Panc1 (cell line): ENCODE results near the gene TMEFF1. TPM values are rescaled to one million over a fixed set of nuclear protein-coding genes. Genes with fewer than 3 reads are reported as not detected.

Experiments
- ATAC-seq: fragments of 200-7000 bp; cut with Tn5 transposase; 2 replicates; pipeline ENCODE4 v1.9.1; 2020; ENCODE audit warnings: mild to moderate bottlenecking, moderate library complexity
- BruUV-seq: library from RNA; stranded (reverse); fragments of 400-500 nt; replicated peaks from 2 replicates; lab custom pipeline; 2021; lab: Mats Ljungman, UMichigan
- CTCF ChIA-PET: fragments of 300-600 bp; sonication (Branson Sonifier 250); formaldehyde crosslinking; loops from one replicate; lab custom pipeline; 2022; ENCODE audit warnings: antibody characterized with exemption; lab: Charles Lee
- POLR2A ChIA-PET: fragments of 300-600 bp; sonication (Branson Sonifier 250); formaldehyde crosslinking; loops from one replicate; lab custom pipeline; 2022; ENCODE audit warnings: antibody characterized with exemption; lab: Charles Lee
- DNase-seq: peaks from one replicate; pipeline ENCODE4 v3.0.0-alpha.2; 2010; ENCODE audit warnings: low read depth, low spot score
- H3K27ac ChIP-seq: 2 replicates; pipeline ENCODE4 v1.5.1; 2011; ENCODE audit warnings: mild to moderate bottlenecking, low read length, inconsistent platforms
- H3K27me3 ChIP-seq: fragments of 200-500 bp; sonication (Bioruptor generic); 2 replicates; pipeline ENCODE4 v1.6.0; 2014; ENCODE audit warnings: low read length, inconsistent platforms; ENCODE audit not compliant: control insufficient read depth, insufficient read depth
- H3K36me3 ChIP-seq: fragments of 200-500 bp; sonication (Bioruptor generic); 2 replicates; pipeline ENCODE4 v1.5.1; 2014; ENCODE audit warnings: inconsistent platforms, mild to moderate bottlenecking, low read length, moderate library complexity; ENCODE audit not compliant: control insufficient read depth, insufficient read depth
- H3K4me1 ChIP-seq: 2 replicates; pipeline ENCODE4 v1.5.1; 2011; ENCODE audit warnings: inconsistent platforms, mild to moderate bottlenecking, low read length, moderate library complexity; ENCODE audit not compliant: control insufficient read depth, insufficient read depth
- H3K4me3 ChIP-seq, 2 experiments: 2 replicates each; pipeline ENCODE4 v1.5.1; 2011 to 2012; ENCODE audit warnings: low read depth in 2 of 2, low read length in 2 of 2, mild to moderate bottlenecking in 2 of 2, inconsistent platforms in 1 of 2, moderate library complexity in 1 of 2
- H3K9me3 ChIP-seq: fragments of 200-500 bp; sonication (Bioruptor generic); 2 replicates; pipeline ENCODE4 v1.5.1; 2014; ENCODE audit warnings: low read depth, mild to moderate bottlenecking, inconsistent platforms, low read length, moderate library complexity; ENCODE audit not compliant: control insufficient read depth, insufficient read depth
- SIN3A ChIP-seq: IDR thresholded peaks from 2 replicates; pipeline ENCODE4 v1.6.1; 2012; ENCODE audit warnings: low read depth, mild to moderate bottlenecking, low read length, moderate library complexity, borderline replicate concordance; ENCODE audit not compliant: insufficient read depth
- TCF7L2 ChIP-seq: IDR thresholded peaks from 2 replicates; pipeline ENCODE4 v1.6.1; 2011; ENCODE audit warnings: mild to moderate bottlenecking, low read depth, low read length, inconsistent platforms
- in situ Hi-C: cut with HindIII; loops from 2 replicates; pipeline ENCODE4 v1.10.0; 2016; ENCODE audit warnings: low sequenced_read_pairs, low pct_unique_long_range_greater_than_20kb
- intact Hi-C: fragments of 100-400 bp; cut with micrococcal nuclease; formaldehyde crosslinking; loops from one replicate; pipeline ENCODE4 v1.10.0; 2022; ENCODE audit not compliant: unreplicated experiment
- total RNA-seq: library from RNA; stranded (reverse); gene quantifications from one replicate; pipeline ENCODE4 v1.2.1, GENCODE V29; 2021; ENCODE audit not compliant: unreplicated experiment
- TF ChIP-seq, protein P1 (sequence below): fragments of 450-650 bp; IDR thresholded peaks from 2 replicates; pipeline ENCODE4 v1.5.1; 2017; ENCODE audit warnings: mild to moderate bottlenecking

TMEFF1 gene
- total RNA-seq, 1 experiment from 2014 or later = 2.2 TPM

GRCh38 chr9:100432736-100433135 lies 40.2 kb upstream of the TMEFF1 start:
- Histone ChIP-seq H3K27ac (no peak overlapping the region), H3K9me3 (no peaks in the 10 kb centered on the region), H3K4me1 (peaks cover 12% of the 10 kb centered on the region), H3K27me3 (no peaks in the 10 kb centered on the region), H3K36me3 (no peaks in the 10 kb centered on the region), H3K4me3 (no peak overlapping the region)
- BruUV-seq = no TSS peak
- TF ChIP-seq TCF7L2 = no peak
- intact Hi-C loops = no loop called here
- ChIA-PET POLR2A (no interaction called here), CTCF (no interaction called here)
- no peak for DNase-seq
- in situ Hi-C loops = no loop called here
- ATAC-seq = no peak

GRCh38 chr9:100436571-100436970 lies 36.4 kb upstream of the TMEFF1 start:
- Histone ChIP-seq H3K27me3 (no peaks in the 10 kb centered on the region), H3K36me3 (no peaks in the 10 kb centered on the region), H3K4me3 (no peak overlapping the region), H3K27ac (no peak overlapping the region), H3K9me3 (no peaks in the 10 kb centered on the region), H3K4me1 (no peaks in the 10 kb centered on the region; the same call in 1 of the 2 replicates)
- BruUV-seq = no TSS peak
- no peak for DNase-seq
- in situ Hi-C loops (no loop called here), intact Hi-C loops (loop anchor here (5.0 kb wide), 1 partner anchor 156 kb away; no protein-coding TSS in a partner anchor)
- ChIA-PET CTCF (no interaction called here), POLR2A (no interaction called here)
- no peak for TF ChIP-seq SIN3A
- TF ChIP-seq, protein P1, sequence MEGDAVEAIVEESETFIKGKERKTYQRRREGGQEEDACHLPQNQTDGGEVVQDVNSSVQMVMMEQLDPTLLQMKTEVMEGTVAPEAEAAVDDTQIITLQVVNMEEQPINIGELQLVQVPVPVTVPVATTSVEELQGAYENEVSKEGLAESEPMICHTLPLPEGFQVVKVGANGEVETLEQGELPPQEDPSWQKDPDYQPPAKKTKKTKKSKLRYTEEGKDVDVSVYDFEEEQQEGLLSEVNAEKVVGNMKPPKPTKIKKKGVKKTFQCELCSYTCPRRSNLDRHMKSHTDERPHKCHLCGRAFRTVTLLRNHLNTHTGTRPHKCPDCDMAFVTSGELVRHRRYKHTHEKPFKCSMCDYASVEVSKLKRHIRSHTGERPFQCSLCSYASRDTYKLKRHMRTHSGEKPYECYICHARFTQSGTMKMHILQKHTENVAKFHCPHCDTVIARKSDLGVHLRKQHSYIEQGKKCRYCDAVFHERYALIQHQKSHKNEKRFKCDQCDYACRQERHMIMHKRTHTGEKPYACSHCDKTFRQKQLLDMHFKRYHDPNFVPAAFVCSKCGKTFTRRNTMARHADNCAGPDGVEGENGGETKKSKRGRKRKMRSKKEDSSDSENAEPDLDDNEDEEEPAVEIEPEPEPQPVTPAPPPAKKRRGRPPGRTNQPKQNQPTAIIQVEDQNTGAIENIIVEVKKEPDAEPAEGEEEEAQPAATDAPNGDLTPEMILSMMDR = no peak
- no peak for TF ChIP-seq TCF7L2
- ATAC-seq = no peak

DNA sequence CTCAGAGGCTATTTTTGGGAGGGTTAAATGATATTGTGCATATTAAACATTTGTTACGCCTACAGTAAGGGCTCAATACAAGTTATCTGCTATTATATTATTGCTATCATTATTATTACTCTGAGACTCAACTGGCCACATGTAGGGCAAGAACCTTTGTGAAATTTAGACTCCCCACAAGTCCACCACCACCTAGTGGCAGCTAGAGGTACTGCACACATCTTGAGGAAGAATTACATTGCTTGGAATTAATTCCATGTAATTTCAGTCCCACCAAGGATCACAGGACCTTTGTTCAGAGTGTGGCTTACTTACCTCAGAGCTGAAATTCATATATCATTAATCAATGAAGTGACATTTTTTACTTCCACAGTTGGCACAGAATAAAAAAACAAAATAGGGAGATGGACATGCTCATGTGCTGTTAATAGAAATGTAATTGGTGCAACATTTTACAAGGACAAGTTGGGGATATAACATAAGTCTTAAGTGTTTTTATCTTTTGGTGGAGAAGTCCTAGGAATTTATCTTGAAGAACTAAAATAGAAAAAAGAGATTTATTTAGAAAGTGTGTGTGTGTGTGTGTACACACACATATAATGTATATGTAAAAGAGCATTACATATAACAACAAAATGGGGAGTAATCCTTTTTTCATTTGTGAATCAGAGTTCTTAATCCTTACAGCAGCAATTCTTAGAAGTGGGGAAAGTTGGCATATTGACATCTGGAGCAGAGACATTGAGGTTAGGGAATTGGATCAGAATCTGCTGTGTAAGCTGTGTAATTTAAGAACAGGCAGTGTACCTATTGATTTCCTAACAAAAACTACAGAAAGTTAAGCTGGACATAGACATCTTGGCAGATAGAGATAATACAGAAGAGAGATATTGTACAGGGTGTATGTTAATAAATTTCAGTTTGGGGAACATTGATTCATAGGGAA lies 34.8 kb upstream of the TMEFF1 start:
- H3K4me3 ChIP-seq = no peak overlapping the region
- CTCF ChIA-PET = interaction anchor here (0.6 kb wide), 1 partner anchor 156 kb away, joined by 4 read pairs; no protein-coding TSS in a partner anchor
- POLR2A ChIA-PET = no interaction called here
- H3K27me3 ChIP-seq = no peaks in the 10 kb centered on the region
- no peaks in the 10 kb centered on the region for H3K9me3 ChIP-seq
- no TSS peak for BruUV-seq
- no peak for DNase-seq
- H3K27ac ChIP-seq = no peak overlapping the region
- H3K36me3 ChIP-seq = 0 out of 2 replicates have a peak, but pooled peaks cover 3% of the 10 kb centered on the region
- intact Hi-C loops (loop anchor here (5.0 kb wide), 1 partner anchor 154 kb away; no protein-coding TSS in a partner anchor), in situ Hi-C loops (no loop called here)
- no peak for TF ChIP-seq SIN3A
- TF ChIP-seq, protein P1 = peak; percentile 85
- peak; percentile 53; the same call in 1 of the 2 replicates for ATAC-seq
- H3K4me1 ChIP-seq = no peaks in the 10 kb centered on the region; the same call in 1 of the 2 replicates
